GM21825 (cell line): ENCODE results near the gene TRMT44.
"Not testable (repeated sequence)": the region's sequence is repeated elsewhere in the genome, so short reads cannot be mapped to it uniquely, and the experiment has no call there.

Experiments used
- ATAC-seq: cut with Tn5 transposase; IDR thresholded peaks from one replicate; pipeline ENCODE4 v1.9.1; 2021; ENCODE audit warnings: mild to moderate bottlenecking, moderate library complexity; ENCODE audit not compliant: unreplicated experiment

The TRMT44 gene

DNA sequence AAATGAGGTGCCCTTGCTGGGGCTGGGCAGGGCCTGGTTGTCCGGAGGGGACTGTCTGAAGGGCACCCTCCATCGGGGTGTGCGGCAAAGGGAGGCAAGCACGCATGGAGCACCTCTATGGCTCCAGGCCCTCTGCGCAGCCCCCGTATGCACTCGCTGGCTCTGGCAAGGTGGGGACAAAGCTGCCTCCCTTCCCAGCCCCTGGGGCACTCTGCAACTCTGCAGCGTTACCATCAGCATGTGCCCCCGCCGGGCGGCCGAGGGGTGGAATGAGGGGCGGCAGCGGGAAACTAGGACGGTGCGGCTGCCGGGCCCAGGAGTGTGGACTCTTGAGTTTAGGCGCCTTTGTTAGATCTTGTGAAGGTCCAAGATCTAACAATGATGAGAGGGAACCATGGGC lies 26.4 kb downstream of the TRMT44 start:
- ATAC-seq, result no peak

DNA sequence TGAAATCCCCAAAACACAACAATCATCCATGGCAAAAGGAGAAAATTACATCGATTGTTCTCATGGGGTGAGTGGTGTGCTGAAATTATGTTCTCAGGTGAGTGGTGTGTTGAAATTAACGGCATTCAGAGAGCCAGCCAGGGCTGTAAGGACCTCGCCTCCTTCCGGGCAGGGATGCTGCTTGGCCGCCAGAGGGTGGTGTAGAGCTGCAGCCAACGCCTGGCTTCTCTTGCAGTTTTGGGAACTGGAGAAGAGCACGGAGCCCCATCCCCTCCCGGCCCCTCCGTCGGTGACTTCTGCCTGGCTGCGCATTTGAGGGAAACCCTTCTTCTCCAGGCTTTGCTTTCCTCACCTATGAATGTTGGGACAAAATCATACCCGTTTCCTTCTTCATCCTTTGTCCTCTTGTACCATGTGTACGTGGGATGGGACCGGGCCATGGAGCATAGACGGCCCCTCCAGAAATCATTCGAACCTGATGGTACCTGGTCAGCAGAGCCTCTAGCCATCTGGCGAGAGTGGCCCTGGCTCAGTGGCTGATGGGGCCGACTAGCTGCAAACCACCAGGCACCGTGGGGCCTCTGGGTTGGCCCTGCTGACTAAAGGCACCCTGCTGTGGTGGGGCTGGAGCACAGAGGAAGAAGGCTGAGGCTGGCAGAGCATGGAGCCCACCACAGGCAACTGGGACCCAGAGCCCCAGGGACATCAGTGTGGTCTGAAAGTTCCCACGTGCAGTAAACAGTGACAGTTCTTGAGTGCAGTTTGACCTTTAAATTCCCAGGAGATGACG lies 28.4 kb downstream of the TRMT44 start:
- ATAC-seq, result peak; percentile 55

GRCh38 chr4:8469550-8469949 lies 29.0 kb downstream of the TRMT44 start:
- ATAC-seq, result no peak

GRCh38 chr4:8470451-8471024 lies 30.0 kb downstream of the TRMT44 start:
- no peak for ATAC-seq

DNA sequence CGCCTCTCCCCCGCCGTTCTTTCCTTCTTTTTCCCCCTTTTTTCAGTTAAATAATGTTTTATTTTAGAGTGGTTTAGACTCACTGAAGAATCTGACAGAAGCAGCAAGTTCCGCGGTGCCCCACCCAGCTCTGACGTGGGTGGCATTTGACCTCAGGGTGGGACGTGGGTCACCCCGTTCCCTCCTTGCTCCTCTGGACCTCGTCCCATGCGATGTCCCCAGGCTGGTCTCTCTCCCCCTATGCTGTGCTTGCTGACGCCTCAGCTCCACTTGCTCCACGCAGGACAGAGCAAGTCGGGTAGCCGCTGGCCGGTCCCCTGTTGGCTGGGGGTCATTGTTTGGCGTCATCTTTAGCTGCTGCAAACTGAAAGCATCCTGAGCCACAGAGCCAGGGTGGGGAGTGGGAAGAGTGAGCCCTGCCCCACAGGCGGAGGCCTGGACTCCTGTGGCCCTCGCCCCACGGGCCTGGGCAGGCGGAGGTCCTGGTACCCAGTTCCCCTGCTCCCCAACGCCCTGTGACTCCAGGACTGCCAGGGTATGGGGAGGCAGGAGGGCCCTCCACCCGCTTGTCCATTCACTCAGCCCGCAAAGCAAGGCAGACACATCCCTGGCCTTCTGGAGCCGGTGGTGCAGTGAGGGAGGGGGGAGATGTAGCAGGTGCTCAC lies 30.8 kb downstream of the TRMT44 start:
- ATAC-seq, result no peak

DNA sequence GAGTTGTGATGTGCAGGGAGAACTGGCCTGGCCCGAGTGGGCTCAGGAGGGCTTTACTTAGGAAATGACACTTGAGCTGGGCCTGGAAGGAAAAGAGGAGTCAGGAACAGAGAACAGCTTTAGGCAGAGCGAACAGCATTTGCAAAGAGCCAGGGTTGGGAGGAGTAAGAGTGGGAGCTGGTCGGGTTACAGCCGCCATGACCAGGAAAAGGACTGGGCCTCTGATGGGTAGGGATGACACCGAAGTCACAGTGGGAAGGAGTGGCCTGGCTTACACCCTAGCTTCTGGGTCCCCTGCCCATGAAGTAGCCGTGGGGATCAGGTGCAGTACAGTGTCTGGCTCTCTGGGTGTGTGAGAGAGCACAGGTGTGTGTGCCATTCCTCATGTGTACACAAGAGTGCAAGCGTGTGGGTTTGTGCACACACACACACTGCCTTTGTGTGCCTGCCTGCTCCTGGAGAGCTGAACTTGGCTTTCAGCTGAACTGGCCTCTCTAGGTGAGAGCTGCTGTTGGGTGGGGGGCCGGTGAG lies 31.6 kb downstream of the TRMT44 start:
- no peak for ATAC-seq

- no peak for ATAC-seq
Observed at GRCh38 chr4:8472689-8473197, 32.2 kb downstream of the TRMT44 start.

GRCh38 chr4:8473198-8473919 lies 32.8 kb downstream of the TRMT44 start:
- ATAC-seq, result no peak

GRCh38 chr4:8473920-8474590 lies 33.5 kb downstream of the TRMT44 start:
- no peak for ATAC-seq

- no peak for ATAC-seq
Observed at GRCh38 chr4:8474856-8475255, 34.3 kb downstream of the TRMT44 start.

DNA sequence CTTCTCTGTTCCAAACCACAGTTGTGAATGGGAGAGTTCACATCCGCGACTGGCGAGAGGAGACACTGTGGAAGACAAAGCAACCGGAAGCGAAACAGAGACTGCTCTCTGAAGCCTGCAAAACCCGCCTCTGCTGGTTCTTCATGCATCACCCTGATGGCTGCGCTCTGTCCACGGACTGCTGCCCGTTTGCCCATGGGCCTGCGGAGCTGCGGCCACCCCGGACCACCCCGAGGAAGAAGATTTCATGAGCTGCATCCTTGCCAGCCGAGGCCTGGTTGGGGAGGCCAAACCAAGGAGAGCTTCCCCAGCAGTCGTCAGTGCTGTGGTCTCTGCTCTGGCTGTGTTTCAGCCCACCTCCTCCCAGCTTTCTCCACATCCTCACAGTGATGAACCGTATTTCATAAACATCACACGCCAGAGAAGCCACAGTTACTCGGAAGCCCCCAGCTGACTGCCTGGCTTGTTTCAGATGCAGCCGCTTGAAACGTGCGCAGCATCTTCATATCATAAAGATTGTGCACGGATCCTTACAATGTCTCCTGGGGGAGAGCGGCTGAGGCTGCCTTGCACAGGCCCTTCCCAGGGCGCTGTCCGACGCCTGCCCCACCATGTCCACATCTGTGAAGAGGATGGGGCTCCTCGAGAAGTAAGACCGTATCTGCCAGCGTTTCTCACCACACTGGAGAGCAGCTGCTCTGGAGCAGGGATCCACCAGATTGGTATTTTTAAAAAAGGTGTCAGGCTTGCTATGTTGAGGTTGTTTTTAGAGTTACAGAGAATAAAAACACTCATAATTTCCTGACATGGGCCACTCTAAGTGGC lies 35.4 kb downstream of the TRMT44 start:
- no peak for ATAC-seq

DNA sequence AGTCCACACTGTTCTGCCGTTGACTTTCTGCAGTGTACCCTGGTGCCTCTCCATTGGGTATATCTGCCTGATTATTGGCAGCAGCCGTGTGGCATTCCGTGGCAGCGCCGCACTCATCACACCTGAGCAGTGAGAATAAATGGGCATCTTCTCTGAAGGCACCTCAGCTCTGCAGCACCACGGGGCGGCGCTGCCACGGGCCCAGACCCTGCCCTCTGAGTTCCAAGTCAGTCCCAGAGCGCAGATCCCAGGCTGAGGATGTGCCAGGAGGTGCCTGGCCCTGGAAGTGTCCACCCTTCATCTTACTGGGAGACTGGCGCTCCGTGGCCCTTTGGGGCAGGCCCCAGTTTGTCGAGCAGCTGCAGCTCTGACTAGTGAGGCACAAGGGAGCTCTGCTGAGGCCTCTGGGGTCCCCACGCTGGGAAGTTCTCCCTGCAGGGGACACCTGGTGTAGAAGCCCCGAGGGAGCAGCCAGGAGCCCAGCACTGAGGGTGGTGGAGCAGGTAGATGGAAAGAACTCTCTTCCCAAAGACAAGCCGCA lies 36.6 kb downstream of the TRMT44 start:
- no peak for ATAC-seq

- ATAC-seq, result no peak
Observed at GRCh38 chr4:8477676-8478075, 37.1 kb downstream of the TRMT44 start.

- no peak for ATAC-seq
Observed at GRCh38 chr4:8478371-8478770, 37.8 kb downstream of the TRMT44 start.

- no peak for ATAC-seq
Observed at GRCh38 chr4:8478801-8479744, 38.5 kb downstream of the TRMT44 start.

DNA sequence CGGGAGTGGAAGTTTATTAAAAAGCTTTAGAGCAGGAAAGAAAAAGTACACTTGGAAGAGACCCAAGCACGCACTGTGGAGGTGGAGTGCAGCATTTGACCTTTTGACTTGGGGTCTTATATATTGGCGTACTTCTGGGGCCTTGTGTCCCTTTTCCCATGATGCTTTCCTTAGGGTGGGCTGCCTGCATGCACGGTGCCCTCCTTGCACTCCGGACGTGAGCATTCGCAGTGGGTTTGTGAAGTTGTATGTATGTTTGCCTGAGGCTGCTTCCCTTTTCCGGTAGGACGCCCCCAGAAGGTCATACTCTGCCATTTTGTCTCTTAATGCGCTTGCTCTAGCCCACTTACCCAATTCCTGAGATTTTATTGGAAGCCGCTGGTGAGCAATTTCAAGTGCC lies 39.6 kb downstream of the TRMT44 start:
- ATAC-seq, result no peak

GRCh38 chr4:8486643-8487042 lies 46.1 kb downstream of the TRMT44 start:
- not testable (repeated sequence) for ATAC-seq

DNA sequence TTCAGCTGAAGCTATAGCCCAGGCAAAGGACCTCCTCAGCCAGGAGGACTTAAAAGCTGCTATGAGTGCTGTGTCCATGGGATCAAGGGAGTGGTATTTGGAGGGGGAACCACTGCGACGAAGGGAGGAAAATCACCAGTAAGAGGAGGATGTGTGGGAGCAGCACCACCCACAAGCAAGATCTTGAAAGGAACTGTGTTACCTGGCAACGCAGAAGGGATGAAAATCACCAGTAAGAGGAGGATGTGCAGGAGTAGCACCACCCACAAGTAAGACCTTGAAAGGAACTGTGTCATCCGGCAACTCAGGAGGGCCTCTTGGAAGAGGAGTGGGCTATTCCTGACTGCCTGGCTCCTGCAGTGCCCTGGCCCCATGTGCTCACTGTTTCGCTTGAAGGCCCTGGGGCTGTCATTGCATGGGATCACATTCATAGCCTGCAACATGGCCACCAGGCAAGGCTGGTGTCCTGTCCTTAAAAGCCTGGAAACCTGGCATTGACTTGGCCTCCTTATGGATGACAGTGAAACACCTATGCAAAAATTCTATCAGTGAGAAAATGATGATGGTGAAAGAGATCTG lies 48.3 kb downstream of the TRMT44 start:
- no peak for ATAC-seq
